Mucosa of gallbladder (tissue), 1 donor: ENCODE data around the gene FAM72B. TPM values are rescaled to one million over a fixed set of nuclear protein-coding genes. Genes with fewer than 3 reads are reported as not detected.
"Not testable (repeated sequence)": the region's sequence is repeated elsewhere in the genome, so short reads cannot be mapped to it uniquely, and the experiment has no call there.

ENCODE experiments used
- DNase-seq: peaks from one replicate; pipeline ENCODE4 v3.0.0-alpha.2; 2020; ENCODE audit warnings: low spot score
- total RNA-seq: library from RNA; stranded (reverse); gene quantifications from one replicate; pipeline ENCODE4 v1.2.1, GENCODE V29; 2021
- donor health status: DM: no; HTN: no; CAD: no.

The FAM72B gene
- 1.3 TPM for total RNA-seq

DNA sequence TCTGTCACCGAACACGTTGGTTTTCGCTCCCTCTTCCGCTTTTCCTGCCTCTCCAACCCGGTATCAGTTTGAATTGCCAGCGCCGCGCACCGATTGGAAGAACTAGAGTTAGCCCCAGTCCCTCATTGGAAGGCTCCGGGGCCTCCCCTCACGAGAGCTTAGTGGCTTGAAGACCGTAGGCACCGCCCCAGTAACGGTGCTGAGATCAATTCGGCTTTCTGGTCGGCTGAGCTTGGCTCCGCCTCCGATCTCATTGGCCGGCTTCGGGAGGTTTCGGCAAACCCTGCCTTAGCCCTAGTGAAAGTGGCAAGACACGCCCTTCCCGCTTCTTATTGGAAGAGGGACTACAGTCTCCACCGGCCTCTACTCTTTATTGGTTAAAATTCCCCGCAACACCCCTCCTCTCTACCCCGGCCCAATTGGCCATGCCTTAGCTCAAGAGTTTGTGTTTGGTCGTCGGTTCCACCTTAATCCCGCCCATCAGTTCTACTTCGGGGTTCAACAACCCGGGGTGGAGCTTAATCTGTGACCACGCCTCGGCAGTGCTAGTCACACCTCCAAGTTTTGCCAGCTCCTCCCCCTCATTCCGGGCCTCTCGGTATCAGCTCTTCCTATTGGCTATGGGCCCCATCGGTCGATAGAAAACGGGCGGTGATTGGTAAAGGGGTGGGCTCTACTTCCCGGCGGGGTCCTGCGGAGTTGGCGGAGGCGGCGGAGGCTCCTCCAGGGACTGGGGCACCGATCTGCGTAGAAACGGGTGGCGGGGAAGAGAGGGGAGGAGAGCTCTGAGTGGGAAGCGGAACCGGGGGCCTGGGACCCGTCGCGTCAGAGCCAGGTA lies at the start of gene FAM72B, which contains the start of gene SRGAP2C:
FAM72B (minus strand) TSS at position 51 of the 838 bp plus-strand sequence. CDS start 851 bp downstream, outside the sequence.
SRGAP2C (plus strand) TSS at position 686 of the 838 bp plus-strand sequence. CDS start 2,472 bp downstream, outside the sequence.
- DNase-seq, result peak; percentile 98

DNA sequence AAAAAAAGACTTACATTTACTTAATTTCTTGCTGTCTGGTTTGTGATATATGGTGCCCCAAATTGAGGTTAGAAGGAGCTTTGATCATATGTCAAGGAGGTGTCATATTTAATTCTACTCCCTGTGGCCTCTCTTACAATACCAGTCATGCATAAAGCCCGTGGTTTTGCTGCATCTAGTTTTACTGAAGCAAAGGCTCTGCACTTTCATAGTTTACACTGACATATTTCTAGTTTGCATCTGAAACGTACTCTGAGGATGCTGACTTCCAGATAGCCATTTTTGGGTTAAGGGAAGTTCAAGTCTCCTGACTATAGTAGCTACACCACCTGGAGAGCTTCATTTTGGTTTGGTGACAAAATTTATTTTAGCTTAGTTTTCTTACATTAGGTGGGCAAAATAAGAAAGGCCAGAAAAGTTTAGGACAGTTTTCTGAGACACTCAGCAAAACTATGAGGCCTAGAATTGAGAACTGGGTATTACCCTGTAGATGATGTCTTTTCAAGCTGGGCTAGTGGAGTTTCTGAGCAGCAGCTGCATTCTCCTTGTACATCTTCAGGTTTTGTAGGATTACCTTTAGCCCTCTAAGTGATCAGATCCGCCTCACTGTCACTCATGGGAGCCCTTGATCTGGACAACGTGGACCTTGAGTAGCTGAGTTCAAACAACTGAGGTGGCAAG lies 48.4 kb upstream of the FAM72B start:
- DNase-seq, result not testable (repeated sequence)

DNA sequence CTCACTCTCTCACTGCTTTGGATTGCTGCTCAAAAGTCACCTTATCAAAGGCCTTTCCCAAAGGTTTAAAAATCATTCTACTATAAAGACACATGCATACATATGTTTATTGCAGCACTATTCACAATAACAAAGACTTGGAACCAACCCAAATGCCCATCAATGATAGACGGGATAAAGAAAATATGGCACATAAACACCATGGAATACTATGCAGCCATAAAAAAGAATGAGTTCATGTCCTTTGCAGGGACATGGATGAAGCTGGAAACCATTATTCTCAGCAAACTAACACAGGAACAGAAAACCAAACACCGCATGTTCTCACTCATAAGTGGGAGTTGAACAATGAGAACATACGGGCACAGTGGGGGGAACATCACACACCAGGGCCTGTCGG lies 46.5 kb upstream of the FAM72B start:
- DNase-seq, result not testable (repeated sequence)

DNA sequence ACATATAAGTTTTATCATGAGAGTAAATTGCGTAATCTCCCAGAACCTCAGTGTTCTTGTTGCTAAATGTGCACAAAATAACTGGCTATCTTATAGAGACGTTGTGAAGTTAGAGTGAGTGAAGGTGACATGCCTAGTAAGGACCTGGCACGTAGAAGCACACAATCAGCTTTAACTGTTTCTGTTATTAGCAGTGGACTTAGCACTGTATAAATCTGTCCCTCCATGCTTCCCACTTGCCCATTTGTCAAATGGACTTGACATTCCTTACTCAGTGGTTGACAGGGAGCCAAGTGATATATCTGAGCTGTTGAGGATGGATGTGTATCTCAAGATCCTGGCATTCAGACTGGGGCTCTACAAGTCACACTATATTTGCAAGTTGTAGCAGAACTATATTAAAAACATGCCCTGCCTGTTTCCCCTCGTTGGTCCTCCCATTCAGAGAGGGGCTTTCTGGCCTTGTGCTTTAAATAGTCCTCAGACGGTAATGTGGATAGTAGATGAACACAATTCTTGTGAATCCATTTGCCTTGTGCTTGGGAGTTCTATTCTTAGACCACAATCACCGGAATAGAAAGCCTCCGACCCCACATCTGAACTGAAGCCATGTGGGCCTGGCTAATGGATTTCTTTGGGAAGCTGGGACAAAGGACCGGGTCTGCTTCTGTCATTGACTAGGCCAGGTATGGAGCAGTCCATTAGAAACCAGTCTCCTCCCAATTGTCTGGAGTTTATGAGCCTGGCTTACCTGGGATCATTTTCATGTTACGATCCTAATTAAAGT lies 43.6 kb upstream of the FAM72B start:
- not testable (repeated sequence) for DNase-seq

DNA sequence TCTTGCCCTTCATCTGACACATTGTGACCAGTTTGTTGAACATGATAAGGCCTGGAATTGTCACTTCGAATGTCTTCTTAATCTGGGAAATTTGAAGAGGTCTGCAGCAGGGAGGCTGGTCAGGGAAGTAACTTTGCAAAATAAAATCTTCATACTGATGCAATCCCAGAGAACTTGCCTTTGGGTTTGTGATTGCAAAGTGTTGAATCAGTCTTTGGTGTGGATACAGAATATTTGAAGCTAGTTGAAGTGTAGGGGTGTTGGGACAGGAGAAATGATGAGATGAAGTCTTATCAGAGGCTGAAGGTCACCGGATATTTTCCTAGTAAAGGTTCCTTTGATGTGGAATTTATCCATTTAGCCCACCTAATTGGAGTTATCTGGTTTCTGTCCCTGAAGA lies 42.8 kb upstream of the FAM72B start:
- DNase-seq, result not testable (repeated sequence)

DNA sequence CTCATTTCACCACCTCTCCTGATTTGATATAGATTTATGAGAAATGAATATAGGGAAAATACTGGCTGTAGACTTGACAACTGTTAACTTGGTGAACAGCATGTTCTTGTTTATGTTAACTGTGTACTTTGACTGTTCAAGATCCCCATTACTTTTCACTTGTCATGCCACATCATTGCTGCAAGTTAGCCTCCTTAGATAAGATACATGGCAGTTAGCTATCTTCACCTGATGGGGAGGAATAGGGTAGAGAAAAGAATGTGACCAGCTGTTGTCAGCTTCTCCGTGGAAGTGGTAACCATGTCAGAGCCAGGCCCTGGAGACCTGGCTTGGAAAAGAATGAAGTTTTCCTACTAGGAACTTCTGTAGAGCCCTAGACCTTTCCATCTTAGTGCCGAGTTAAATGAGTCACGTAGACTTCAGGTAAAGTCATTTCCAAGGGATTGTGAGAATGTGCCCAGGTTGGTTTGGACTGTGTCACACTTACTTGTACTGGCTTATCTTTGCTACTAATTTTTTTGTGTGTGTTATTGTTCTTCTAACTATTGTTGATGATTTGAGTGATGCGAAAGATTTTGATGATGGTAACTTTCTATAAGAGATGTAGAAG lies 42.3 kb upstream of the FAM72B start:
- DNase-seq, result not testable (repeated sequence)

DNA sequence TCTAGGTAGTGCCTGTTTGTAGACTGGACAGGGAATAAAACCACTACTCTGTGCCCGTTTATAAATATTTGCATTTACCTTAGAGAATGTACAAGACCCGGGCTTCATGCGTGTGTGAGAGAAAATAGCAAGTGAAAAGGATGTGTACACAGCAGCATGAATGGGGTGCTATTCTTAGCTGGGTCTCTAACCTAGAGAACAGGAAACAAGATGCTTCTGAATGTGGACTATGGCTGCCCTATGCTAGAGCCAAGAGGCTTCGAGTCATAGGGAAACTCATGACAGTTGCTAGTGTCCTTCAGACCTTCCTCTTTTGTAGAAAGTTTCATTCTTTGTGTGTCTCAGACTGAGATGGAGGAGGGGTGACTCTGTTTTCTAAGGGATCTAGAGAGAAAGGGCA lies 40.6 kb upstream of the FAM72B start:
- DNase-seq, result not testable (repeated sequence)

DNA sequence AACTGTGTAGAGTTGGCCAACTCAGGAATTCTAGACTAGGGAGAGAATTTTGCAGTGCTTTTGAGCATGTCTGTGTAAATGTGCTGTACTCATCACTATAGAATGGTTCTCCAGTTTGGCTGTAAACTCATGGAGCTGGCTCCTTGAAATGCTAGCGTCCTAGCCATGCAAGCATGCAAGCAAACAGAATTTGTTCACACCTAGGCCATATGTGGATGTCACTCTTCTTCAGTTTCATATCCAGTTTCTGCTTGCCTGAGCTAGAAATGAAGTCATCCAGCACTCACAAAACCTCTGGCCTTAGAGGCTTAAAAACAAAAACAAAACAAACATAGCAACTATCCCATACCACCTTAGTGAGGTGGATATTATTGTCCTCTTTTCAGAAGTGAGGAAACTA lies 37.6 kb upstream of the FAM72B start:
- not testable (repeated sequence) for DNase-seq

DNA sequence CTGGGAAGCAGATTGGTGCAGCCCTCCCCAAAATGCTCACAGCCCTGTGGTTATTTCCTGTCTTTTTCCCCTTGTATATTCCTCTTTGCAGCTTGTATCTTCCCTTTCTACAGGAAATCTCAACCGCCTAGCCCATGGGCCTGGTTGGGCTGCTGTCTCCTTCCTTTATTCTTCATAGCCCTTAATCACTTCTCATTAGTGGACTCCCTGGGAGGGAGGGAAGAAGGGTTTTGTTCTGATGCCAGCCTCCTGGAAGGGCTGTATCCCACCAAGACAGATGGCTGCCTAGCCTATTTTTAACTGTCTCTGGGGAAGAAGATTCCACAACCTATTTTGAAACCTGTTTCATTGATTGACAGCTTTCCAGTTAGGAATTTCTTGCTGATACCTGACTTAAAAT lies 32.5 kb upstream of the FAM72B start:
- DNase-seq, result not testable (repeated sequence)

DNA sequence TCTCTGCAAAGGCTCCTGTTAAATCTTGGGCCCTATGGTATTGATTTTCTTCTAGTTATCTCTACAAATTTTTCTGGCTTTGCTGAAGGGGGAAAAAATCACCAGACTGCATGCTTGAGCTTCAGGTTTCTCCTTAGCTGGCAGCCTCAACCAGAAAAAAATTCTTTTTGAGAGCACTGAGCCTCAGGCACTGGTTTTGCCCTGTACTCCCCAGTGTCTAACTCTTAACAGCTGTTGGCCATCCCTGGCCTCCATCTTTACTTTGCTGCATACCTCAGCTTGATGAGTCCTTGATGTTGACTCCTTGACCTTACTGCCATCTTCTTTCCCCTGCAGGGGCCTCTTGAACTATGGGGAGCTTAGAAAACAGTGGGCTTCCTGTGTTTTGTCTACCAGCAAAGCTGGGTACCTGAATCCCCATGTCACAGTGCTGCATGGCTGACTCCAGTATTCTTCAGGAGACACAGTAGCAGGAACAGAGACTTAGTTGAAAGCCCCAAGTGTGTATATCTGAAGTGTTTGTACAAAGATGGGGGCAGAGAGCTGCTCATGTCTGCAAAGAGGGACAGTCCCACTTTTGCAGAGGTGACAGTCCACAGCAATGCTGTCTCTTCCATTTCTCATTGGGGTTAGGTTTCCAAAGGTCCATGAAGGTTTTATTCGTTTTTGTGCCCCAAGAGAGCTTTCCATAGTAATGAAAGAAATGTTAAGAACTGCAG lies 31.7 kb upstream of the FAM72B start:
- not testable (repeated sequence) for DNase-seq

DNA sequence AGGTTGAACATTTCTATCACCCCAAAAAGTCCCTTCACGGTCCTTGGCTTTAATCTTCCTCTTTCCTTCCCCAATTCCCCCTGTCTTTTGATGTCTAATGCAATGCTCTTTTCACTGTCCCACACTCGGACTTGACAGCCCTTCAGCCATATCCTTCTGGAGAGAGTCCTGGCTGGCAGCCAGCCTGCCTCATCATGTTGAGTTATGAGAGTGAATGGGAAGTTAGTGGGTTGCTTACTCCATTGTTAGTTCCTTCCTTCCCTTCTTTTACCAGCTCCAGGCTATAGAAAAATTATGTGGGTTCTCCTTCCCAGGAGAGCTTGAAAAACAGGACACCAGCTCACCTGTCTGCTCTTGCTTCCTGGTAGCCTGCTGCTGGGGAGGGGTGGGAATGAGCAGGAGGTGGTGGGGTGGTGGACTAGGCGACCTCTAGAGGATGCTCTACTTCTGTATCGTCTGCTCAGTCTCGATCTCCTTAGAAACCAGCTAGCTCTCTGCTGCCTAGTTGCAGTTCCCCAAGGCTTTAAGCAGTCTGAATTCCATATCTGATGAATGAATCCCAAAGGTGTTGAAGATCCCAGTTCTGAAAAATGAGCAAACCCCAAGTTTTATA lies 30.5 kb upstream of the FAM72B start:
- not testable (repeated sequence) for DNase-seq

DNA sequence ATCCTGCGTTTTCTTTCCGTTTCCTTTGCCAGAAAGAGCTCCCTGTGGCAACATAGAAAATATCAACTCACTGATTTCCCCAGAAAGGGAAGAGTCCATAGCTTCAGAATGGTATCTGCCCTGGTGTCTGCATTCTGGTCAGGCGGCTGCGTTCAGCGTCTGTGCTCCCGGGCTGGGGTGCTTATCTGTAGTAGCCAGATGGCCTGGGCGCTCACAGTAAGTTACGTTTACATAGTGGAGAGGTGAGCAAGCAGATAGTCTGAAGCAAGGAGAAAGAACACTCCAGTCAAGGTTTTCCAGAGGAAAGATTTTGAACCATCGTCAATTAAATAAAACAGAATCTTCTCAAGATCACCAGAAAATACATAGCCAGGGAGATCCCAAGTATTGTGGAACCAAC lies 29.4 kb upstream of the FAM72B start:
- DNase-seq, result not testable (repeated sequence)

DNA sequence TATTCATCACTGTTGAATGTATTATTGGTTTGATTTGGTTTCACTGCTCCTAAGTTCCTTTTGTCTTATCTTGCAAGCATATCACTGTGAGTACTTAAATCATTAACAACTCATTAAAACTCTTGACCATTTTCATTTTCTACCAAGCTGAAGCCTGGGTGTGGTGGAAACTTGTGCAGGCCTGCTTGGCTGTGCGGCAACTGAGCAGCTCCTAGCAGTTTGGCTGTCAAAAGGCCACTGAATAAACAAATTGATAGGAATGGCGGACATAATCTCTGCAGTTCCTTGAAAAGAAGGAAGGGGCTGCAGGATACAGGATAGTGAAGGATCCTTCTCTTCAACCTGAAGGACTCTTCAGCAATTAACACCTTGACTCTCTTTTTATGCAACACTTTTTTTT lies 26.6 kb upstream of the FAM72B start:
- DNase-seq, result not testable (repeated sequence)

DNA sequence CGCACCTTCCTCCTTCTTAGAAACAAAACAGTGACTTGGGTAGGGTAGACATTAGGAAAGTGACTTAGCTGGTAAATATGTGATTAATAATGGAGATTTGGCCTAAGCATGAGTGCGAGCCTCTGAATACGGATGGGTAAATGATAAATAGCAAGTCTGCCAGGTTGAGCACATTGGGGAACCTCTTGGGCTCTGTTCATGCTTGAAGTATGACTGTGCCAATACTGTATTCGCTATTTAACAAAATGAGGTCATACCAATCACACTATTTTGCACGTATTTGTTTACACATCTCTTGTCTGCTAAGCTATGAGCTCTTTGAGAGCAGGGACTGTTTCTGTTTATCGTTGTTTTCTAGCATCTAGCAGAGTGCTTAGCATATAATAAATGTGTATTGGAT lies 24.2 kb upstream of the FAM72B start:
- DNase-seq, result not testable (repeated sequence)

DNA sequence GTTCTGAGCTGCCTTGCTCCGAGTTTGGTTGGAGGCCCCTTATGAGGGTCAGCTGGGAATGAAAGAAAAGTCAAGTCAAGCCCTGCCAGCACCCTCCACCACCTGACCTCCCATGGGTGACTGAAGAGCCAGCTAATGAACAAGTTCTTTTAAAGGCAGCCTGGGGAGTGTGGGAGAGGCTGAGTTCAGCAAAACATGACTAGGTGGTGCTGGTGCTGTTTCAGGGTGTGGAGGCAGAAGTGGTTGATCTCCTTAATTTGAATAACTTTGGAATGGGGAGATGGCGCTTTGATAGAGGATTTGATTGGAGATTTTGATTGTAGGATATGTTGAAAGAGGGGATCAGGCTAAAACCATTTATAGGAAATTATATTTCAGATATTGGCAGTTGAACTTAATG lies 23.2 kb upstream of the FAM72B start:
- not testable (repeated sequence) for DNase-seq

DNA sequence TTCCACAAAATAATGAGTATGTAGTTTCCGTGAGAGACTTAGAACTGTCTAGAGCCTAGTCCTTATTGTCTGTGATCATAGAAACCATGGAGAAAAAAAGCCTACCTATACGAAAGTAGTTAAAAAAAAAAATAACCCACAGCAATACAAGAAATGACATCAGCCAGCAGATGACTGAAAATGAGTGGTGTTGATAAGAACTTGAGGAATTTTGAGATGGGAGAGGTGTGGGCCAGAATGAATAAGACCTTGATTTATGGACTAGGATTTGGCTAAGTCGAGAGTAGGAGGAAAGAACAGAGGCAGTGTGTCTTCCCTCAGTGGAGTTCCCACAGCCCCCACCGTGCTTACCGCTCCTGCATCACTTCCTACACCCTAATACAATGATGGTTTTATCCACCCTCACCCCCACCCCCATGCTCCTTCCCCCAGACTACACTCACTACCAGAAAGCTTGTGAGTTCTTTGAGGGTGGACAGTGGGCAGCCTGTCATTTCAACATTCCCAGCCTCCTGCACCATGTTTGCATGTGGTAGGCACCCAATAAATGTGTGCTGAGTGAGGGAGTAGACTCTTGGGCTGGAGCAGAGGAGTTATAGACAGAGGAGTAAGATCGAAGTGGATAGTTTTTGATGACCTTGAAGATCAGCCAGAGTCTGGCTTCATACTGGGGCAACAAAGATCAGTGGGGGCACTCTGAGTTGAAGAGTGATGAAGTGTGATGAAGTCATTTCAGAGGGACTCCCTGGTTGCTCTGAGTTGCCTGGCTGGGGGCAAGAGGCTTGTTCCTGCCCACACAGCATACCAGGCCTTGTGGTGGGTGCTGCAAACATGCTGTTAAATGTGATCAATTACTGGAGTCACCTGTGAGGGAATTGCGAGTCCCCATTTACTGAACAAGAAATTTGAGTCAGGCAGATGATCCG lies 21.9 kb upstream of the FAM72B start:
- not testable (repeated sequence) for DNase-seq

DNA sequence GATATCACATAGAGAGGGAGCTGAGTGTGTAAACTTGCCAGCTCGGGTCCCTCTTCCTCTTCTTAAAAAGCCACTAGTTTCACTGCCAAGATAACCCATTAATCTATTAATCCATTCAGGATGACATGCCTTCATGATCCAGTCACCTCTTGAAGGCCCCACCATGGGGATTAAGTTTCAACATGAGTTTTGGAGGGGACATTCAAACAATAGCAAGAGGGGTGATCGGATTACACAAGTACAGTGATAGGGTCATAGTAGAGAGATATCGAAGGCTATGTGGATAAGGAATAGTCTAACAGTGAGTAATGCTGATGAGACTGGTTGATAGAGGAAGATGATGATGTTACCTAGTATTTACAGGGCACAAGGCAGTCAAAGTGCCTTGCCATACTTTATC lies 18.8 kb upstream of the FAM72B start:
- not testable (repeated sequence) for DNase-seq

DNA sequence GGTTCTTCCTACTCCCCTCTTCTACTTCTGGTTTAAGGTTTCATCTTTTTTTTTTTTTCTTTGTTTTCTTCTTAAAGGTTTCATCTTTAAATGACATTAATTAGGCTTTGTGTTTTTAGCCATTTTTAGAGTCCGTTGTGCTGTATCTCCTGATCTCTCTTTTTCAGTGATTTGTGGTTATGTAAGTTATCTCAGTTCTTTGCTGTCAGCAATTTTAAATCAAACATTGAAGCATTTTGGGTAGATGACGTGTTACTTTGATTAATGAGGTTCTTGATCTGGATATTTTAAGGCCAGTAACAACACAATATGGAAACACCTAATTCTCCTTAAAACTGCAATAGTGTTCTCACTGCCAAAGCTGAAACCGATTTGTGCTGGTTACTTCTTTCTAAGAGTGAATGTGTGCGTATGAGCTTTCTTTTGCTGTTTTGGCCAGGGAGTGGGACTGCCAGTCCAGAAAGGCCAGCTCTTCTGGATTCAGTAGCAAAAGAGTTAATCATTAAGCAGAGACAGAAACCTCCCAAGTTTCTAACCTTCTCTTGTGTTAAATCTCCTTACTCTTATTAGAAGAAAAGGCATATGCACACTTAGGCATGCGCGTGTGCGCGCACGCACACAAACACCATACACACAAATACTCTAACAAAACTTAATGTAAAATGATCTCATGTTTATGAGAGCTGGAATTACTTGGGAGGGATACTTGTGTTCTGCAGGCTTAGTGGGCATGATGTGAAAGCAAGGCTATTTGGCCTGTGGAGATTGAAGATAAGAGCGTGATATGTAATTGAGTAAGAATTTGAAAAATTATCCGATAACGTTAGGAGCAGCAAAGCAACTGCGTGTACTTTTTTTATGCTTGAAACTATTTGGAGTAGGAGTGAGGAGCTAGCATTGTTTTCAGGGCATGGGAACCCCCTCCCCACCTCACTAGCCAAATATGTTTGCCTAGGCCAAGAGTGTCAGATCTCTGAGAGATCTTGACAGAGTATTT lies 17.1 kb upstream of the FAM72B start:
- not testable (repeated sequence) for DNase-seq
